ENCODE results near the gene KIRREL3. TPM values are rescaled to one million over a fixed set of nuclear protein-coding genes. Genes with fewer than 3 reads are reported as not detected.

Gene KIRREL3
- total RNA-seq, 2 donors from 2014 or later: not detected

DNA sequence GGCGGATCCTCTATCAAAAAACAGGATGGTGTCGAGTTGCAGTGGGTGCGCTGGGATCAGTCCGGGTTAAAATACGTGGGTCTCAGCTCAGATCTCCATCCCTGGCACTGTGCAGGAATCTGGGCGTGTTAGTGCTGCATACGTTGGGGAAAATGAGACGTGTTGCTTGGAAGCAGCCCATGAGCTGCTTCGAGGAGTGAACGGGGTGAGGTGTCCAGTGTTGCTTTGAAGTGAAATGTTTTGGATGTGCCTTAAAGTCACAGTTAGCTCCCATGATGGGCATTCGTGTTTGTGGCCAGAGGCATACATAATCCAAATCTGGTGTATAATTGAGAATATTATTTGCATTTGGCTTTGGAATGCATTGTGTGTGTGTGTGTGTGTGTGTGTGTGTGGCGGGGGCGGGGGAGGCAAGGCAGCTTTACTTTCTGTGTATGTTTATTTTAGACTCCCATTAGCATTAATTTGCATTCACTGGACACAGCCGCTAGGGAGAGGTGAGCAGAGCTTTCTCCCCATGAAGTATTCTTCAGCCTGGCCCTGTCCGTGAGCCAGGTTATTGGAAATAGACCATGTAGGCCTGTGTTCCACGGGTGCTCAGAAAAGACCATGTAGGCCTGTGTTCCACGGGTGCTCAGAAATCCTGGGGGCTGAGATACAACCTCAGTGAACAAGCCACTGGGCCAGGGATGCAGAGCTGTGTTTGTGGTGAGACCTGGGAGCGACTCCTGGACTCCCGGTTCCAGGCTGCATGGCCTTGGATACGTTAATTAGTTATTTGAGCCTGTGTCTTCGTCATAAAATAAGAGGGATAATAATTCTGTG is 510.5 kb downstream of the KIRREL3 start:
- DNase-seq (ENCODE audit: low spot score in 2 of 2) (no peak), ATAC-seq (no peak)
- no peaks in the 10 kb centered on the region for H3K36me3 Mint-ChIP-seq
- no peak overlapping the region for H3K27ac Mint-ChIP-seq
- no peaks in the 10 kb centered on the region for H3K9me3 Mint-ChIP-seq

DNA sequence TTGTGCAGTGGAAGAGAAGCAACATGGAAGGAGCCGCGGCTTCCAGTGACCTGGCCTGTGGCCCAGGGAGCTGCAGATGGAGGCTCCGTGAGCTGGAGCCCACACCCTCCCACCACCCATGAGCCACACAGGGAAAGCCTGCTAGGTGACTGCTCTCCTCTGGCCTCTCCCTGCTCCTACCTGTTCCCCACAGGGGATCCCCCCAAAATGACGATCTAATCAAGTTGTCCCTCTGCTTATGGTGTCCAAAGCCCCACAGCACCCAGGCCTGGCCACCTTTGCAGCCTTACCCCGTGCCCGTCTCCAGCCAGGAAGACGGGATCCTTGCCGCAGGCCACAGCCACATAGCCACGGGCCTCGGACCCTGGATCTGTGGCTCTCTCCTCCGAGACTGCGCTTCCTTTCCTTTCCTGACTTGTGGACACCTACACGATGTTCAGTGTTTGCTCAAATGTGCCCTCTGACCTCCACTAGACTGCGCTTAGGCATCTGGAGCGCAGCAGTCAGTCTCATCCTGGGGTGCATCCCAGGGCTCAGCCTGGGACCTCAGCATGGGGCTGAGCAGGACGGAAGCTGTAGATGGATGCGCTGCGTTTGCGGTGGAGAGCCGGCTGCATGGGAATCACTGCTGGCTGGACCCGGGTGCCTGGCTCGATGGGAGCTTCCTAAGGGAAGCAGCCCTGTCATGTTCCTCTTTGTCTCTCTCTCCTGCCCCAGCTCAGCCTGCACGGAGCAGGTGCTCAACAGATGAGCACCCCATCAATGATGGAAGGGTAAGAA is 511.8 kb downstream of the KIRREL3 start:
- Mint-ChIP-seq H3K9me3 (no peaks in the 10 kb centered on the region), H3K36me3 (no peaks in the 10 kb centered on the region), H3K27ac (no peak overlapping the region)
- DNase-seq (ENCODE audit: low spot score in 2 of 2): no peak
- no peak for ATAC-seq

GRCh38 chr11:126487711-126488110 is 512.9 kb downstream of the KIRREL3 start:
- Mint-ChIP-seq H3K9me3 (no peaks in the 10 kb centered on the region), H3K27ac (no peak overlapping the region), H3K36me3 (no peaks in the 10 kb centered on the region)
- DNase-seq (ENCODE audit: low spot score in 2 of 2) (no peak), ATAC-seq (no peak)

DNA sequence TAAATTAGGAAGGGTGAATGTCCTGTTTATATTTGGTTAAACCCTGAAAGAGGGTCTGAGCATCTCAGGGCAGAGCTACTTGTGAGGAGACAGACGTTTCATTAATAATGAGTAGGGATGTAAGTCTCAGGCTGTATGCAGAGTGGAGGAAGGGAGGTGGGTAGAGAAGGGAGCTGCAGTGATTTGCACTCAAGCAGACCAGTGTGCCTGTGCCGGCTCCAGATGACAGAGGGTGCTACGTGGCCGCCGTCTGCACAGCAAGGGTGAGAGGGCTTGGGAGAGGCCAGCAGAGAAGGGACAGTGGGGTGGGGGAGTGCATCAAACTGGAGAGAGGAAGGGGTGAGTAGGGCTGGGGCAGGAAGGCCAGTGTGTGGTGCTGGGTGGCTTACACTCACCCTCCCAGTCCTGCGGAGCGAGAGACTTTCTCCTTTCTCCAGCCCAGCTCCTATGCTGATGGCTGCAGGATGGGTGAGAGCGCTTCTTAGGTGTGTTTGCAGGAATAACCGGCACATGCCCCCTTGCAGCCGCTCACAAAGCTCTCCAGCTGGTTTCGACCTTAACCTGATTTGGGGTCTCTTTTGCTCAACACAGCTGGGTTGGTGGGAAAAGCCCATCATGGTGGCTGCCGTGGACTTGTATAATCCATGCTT is 514.5 kb downstream of the KIRREL3 start:
- ATAC-seq (no peak), DNase-seq (ENCODE audit: low spot score in 2 of 2) (no peak)
- no peak overlapping the region for H3K27ac Mint-ChIP-seq
- no peaks in the 10 kb centered on the region for H3K9me3 Mint-ChIP-seq
- no peaks in the 10 kb centered on the region for H3K36me3 Mint-ChIP-seq

DNA sequence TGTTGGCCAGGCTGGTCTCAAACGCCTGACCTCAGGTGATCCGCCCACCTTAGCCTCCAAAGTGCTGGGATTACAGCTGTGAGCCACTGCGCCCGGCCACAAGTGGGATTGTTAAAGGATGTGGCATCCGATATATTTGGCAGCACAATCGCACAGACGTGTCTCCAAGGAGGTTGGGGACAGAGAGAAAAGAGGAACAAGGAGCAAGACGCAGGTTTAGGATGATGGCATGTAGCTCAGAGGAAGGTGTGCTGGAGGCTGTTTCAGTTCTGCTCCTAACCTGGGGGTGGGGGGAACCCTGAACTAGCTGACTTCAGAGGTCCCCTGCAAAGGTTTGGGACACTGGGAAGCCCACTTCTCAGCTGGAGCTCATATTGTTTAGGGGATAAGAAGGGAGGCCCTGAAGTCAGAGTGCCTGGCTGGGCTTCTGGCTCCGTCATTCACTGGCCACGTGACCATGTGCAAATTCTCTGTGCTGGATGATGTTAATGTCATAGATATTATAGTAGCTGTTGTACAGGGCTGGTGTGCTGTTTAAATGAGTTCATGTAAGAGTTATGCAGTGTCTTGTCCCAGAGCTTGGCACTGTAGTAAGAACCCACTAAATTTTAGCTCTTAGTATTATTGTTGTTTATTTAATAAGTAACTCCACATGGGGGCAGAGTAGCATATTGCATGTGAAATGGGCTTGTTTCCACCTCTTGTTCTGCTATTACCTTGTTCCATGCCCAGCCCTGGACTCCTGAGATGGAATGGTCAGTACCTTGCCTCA is 515.4 kb downstream of the KIRREL3 start:
- Mint-ChIP-seq H3K36me3 (no peaks in the 10 kb centered on the region), H3K27ac (no peak overlapping the region), H3K9me3 (no peaks in the 10 kb centered on the region)
- DNase-seq (ENCODE audit: low spot score in 2 of 2): no peak
- no peak for ATAC-seq

DNA sequence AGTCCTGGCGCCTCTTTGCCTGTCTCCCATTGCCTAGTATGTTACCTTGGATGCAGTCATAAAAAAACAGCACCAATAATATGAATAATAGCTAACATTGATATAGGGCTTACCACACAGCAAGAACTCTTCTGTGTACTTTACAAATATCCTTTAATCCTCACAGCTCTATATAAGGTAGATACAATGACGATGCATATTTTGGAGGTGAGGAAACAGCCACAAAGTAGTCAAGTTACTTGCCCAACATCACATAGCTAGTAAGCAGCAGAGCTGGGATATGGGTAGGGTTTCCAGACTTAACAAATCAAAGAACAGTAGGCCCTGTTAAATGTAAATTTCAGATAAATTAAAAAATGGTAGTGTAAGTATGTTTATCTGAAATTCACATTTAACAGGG is 516.3 kb downstream of the KIRREL3 start:
- H3K27ac Mint-ChIP-seq: no peak overlapping the region

DNA sequence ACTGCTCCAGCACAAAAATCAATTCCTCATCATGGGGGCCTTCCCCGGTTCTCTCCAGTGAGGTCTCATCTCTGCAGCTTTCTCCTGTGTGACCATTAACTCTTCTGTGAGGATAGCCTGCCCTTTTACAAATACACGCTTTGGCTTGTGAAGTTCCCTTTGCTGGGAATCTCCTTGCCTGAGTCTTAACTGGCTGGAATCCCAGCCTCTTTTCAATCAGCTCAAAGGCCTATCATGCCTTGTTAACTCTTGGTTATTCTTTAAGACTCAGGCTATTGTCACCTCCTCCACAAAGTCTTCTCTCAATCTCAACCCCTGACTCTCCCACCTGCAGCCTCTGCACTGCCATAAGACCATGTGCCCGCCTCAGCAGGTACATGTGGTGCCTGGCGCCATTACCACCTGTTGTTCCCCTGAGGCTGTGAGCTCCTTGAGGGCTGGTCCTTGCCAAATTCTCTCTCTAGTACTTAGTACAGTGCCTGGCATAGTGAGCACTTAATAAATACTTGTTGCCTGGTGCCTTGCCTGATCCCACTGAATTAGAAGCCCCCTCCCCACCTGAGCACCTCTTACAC is 516.9 kb downstream of the KIRREL3 start:
- Mint-ChIP-seq H3K27ac (no peak overlapping the region), H3K36me3 (no peaks in the 10 kb centered on the region), H3K9me3 (no peaks in the 10 kb centered on the region)
- ATAC-seq (no peak), DNase-seq (ENCODE audit: low spot score in 2 of 2) (no peak)

More for the DNA sequence above, 516.3 kb downstream of the KIRREL3 start:
- DNase-seq (ENCODE audit: low spot score in 2 of 2): no peak
- H3K36me3 Mint-ChIP-seq: no peaks in the 10 kb centered on the region
- no peak for ATAC-seq
- H3K9me3 Mint-ChIP-seq: no peaks in the 10 kb centered on the region

DNA sequence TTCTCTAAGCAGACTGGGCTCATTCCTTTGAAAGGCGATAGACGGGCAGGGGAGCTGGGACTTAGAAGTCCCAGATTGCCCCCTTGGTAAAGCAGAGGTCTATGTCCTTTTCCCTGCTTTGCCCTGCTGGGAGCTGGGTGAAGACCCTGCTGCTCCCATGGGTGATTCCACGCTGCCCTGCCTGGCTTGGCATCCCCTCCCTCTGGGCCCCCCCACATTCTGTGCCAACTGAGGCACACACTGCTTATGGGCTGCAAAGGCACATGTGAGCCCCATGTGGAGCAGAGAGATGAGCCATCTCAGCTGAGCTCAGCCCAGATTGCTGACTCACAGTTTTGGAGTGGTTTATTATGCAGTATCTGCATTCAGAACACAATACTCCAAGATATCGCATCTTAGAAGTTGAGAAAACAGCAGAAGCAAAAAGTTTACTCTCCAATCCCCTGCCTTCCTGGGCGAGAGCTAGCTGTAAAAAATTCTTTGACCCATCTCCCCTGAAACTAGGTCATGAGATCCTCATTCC is 517.9 kb downstream of the KIRREL3 start:
- DNase-seq (ENCODE audit: low spot score in 2 of 2) (no peak), ATAC-seq (no peak)
- H3K9me3 Mint-ChIP-seq: no peaks in the 10 kb centered on the region
- no peak overlapping the region for H3K27ac Mint-ChIP-seq
- H3K36me3 Mint-ChIP-seq: no peaks in the 10 kb centered on the region

- no peak for DNase-seq (ENCODE audit: low spot score in 2 of 2)
- no peaks in the 10 kb centered on the region for H3K36me3 Mint-ChIP-seq
- H3K27ac Mint-ChIP-seq: peak overlapping the region in 1 of 2 donors; percentile 50
- no peak for ATAC-seq
- no peaks in the 10 kb centered on the region for H3K9me3 Mint-ChIP-seq
Measured at GRCh38 chr11:126481303-126481680, 519.3 kb downstream of the KIRREL3 start.

- Mint-ChIP-seq H3K36me3 (no peaks in the 10 kb centered on the region), H3K27ac (peak overlapping the region; percentile 50 to 51), H3K9me3 (no peaks in the 10 kb centered on the region)
- ATAC-seq (peak; percentile 84), DNase-seq (ENCODE audit: low spot score in 2 of 2) (peak; percentile 64 to 78)
Measured at GRCh38 chr11:126480410-126481302, 519.9 kb downstream of the KIRREL3 start.

GRCh38 chr11:126480015-126480409 is 520.6 kb downstream of the KIRREL3 start:
- Mint-ChIP-seq H3K36me3 (no peaks in the 10 kb centered on the region), H3K9me3 (no peaks in the 10 kb centered on the region), H3K27ac (peak overlapping the region in 1 of 2 donors; percentile 51)
- ATAC-seq (no peak), DNase-seq (ENCODE audit: low spot score in 2 of 2) (no peak)

GRCh38 chr11:126479178-126479930 is 521.2 kb downstream of the KIRREL3 start:
- Mint-ChIP-seq H3K27ac (peak overlapping the region in 1 of 2 donors; percentile 51), H3K9me3 (no peaks in the 10 kb centered on the region), H3K36me3 (no peaks in the 10 kb centered on the region)
- ATAC-seq: no peak
- DNase-seq (ENCODE audit: low spot score in 2 of 2): no peak

- ATAC-seq: no peak
- H3K9me3 Mint-ChIP-seq: no peaks in the 10 kb centered on the region
- H3K36me3 Mint-ChIP-seq: no peaks in the 10 kb centered on the region
- peak overlapping the region in 1 of 2 donors; percentile 35 for H3K27ac Mint-ChIP-seq
- no peak for DNase-seq (ENCODE audit: low spot score in 2 of 2)
Measured at GRCh38 chr11:126478466-126478865, 522.1 kb downstream of the KIRREL3 start.

- peak in 1 of 2 donors; percentile 32 for DNase-seq (ENCODE audit: low spot score in 2 of 2)
- ATAC-seq: peak; percentile 14 to 64
- Mint-ChIP-seq H3K27ac (peak overlapping the region in 1 of 2 donors; percentile 35), H3K36me3 (no peaks in the 10 kb centered on the region), H3K9me3 (no peaks in the 10 kb centered on the region)
Measured at GRCh38 chr11:126477535-126478305, 522.9 kb downstream of the KIRREL3 start.
